GM18951 (cell line): Measurements from ENCODE around the gene AFM.

Experiments used
- POLR2A ChIP-seq: IDR thresholded peaks from 4 replicates; pipeline ENCODE4 v1.6.1; 2011; ENCODE audit warnings: mild to moderate bottlenecking; ENCODE audit not compliant: insufficient read length, insufficient read depth; ENCODE audit errors: extremely low read depth
- in situ Hi-C: fragments of 300-500 bp; cut with MboI; formaldehyde crosslinking; loops from one replicate; pipeline ENCODE4 v1.12.0; 2022; ENCODE audit warnings: low sequenced_read_pairs, mixed read lengths, inconsistent platforms; ENCODE audit not compliant: unreplicated experiment

AFM gene

GRCh38 chr4:73481358-73481757 is at the start of gene AFM:
AFM (plus strand) TSS chr4:73481745; CDS start chr4:73481776, 31 bp downstream.
- TF ChIP-seq POLR2A: no peak
- in situ Hi-C loops: no loop called here

GRCh38 chr4:73431813-73432168 is 49.8 kb upstream of the AFM start:
- TF ChIP-seq POLR2A: no peak
- in situ Hi-C loops: no loop called here

GRCh38 chr4:73432169-73433000 is 49.2 kb upstream of the AFM start:
- TF ChIP-seq POLR2A: no peak
- in situ Hi-C loops: no loop called here

GRCh38 chr4:73433140-73433539 is 48.4 kb upstream of the AFM start:
- in situ Hi-C loops: no loop called here
- TF ChIP-seq POLR2A: no peak

- no peak for TF ChIP-seq POLR2A
- in situ Hi-C loops: no loop called here
Observed at GRCh38 chr4:73434311-73434710, 47.2 kb upstream of the AFM start.

- in situ Hi-C loops: no loop called here
- TF ChIP-seq POLR2A: no peak
Observed at GRCh38 chr4:73435984-73436383, 45.6 kb upstream of the AFM start, which contains the start of gene AFP. AFP (plus strand) TSS chr4:73436221; CDS start chr4:73436263, 42 bp downstream.

- TF ChIP-seq POLR2A: no peak
- in situ Hi-C loops: no loop called here
Observed at GRCh38 chr4:73436674-73437557, 44.6 kb upstream of the AFM start.

GRCh38 chr4:73437558-73437956 is 44.0 kb upstream of the AFM start:
- no peak for TF ChIP-seq POLR2A
- in situ Hi-C loops: no loop called here

GRCh38 chr4:73438048-73438447 is 43.5 kb upstream of the AFM start:
- in situ Hi-C loops: no loop called here
- TF ChIP-seq POLR2A: no peak

- no peak for TF ChIP-seq POLR2A
- in situ Hi-C loops: no loop called here
Observed at GRCh38 chr4:73438582-73439215, 42.8 kb upstream of the AFM start.

- TF ChIP-seq POLR2A: no peak
- in situ Hi-C loops: no loop called here
Observed at GRCh38 chr4:73439445-73439844, 42.1 kb upstream of the AFM start.

GRCh38 chr4:73439991-73440390 is 41.6 kb upstream of the AFM start:
- in situ Hi-C loops: no loop called here
- TF ChIP-seq POLR2A: no peak

- no peak for TF ChIP-seq POLR2A
- in situ Hi-C loops: no loop called here
Observed at GRCh38 chr4:73440653-73441052, 40.9 kb upstream of the AFM start.
